GM21390 (cell line): ENCODE measurements around the gene ATP6V0D1.
A peak's percentile ranks its signal among the peaks of the same experiment; 100 is the strongest.
"Not testable (repeated sequence)": the region's sequence is repeated elsewhere in the genome, so short reads cannot be mapped to it uniquely, and the experiment has no call there.

Experiments
- ATAC-seq: cut with Tn5 transposase; IDR thresholded peaks from one replicate; pipeline ENCODE4 v1.9.1; 2021; ENCODE audit not compliant: unreplicated experiment

ATP6V0D1 gene

DNA sequence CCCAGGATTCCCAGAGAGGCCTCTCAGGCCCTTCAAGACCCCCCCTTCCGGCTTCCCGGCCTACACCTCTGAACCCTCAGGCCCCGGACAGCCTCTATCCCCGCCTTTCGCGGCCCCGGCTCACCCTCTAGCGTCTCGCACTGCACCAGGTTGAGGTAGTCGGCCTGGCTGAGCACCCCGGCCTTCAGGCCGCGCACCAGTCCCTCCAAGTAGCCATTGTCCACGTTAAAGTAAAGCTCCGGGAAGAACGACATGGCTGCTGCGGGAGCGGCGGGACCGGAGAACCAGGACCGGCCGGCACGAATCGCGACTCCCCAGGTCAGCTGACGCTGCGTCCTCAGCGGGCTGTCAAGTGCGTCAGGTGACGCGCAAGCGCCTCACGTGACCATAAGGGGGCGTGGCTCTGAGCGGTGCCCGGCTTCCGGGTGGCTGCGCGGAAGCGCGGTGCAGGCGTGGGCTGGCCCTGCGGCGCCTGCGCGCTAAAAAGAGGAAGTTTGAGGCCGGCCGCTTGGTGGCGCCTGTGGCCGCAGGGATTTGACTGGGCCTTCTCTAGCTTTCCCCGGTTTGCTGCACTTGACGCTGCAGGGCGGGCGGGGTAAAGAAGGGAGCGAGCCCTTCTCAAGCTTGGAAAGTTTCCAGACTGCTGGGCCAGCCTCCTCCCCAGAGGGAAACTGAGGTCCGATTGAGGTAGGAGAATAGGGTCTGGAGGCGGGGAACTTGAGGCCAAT lies at the start of gene ATP6V0D1:
Gene ATP6V0D1, minus strand, starts transcription at position 325 of the 728 bp plus-strand sequence. Its CDS starts 71 bp downstream, at position 254.
- peak; percentile 93 for ATAC-seq

- no peak for ATAC-seq
Observed at GRCh38 chr16:67530013-67530939, 49.3 kb upstream of the ATP6V0D1 start.

DNA sequence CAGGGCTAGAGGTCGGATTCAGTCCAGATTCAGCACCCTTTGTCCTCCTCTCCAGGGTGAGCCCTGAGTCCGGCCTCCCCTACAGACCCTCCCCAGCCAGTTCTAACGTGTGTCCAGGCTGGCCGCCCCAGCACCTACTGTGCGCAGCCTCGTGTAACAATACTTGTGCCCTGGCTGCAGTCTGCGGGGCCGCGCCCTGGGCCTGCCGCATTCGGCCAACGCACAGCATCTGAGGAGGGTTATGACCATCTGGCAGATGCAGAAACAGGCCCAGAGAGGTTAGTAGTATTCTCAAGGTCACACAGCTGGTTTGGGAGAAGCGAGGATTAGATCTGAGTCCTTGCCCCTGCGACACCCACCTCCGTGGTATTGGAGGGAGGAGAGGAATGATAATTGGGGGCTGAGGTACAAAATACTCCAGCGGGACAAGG lies 48.6 kb upstream of the ATP6V0D1 start:
- ATAC-seq: no peak

- no peak for ATAC-seq
Observed at GRCh38 chr16:67528870-67529581, 48.1 kb upstream of the ATP6V0D1 start.

GRCh38 chr16:67528222-67528869 lies 47.4 kb upstream of the ATP6V0D1 start, which contains the start of gene RIPOR1:
TSS of gene RIPOR1 (plus strand) at chr16:67528829. CDS start at chr16:67538447, 9,618 bp downstream.
- no peak for ATAC-seq

DNA sequence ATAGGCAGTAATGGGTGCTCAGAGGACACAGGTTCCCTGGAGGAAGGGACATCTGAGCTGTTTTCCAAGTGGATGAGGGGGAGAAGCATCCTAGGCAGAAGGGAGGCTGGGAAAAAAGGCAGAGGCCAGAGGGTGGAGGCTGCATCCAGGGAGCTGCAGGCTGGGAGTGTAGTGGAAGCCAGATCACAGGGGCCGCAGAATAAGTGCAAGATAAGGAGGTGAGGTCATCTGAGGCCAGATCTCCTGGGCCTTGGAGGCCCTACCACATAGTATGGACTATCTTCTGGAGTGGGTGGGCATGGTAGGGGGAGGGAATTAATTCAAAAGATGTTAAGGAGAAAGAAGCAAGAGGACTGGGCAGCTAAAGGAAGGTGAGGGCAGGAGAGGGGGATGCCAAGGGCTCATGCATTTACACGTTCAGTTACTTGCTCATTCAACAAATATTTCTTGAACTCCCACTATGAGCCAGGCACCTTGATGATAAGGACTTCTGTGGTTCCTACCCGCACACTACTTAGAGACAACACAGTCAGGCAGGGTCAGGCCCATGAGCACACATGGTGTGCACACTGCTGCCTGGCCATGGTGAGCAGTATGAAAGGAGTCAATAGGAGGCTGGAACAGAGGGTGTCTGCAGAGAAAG lies 45.3 kb upstream of the ATP6V0D1 start:
- ATAC-seq: no peak

- ATAC-seq: no peak
Observed at GRCh38 chr16:67525176-67525860, 44.4 kb upstream of the ATP6V0D1 start.

DNA sequence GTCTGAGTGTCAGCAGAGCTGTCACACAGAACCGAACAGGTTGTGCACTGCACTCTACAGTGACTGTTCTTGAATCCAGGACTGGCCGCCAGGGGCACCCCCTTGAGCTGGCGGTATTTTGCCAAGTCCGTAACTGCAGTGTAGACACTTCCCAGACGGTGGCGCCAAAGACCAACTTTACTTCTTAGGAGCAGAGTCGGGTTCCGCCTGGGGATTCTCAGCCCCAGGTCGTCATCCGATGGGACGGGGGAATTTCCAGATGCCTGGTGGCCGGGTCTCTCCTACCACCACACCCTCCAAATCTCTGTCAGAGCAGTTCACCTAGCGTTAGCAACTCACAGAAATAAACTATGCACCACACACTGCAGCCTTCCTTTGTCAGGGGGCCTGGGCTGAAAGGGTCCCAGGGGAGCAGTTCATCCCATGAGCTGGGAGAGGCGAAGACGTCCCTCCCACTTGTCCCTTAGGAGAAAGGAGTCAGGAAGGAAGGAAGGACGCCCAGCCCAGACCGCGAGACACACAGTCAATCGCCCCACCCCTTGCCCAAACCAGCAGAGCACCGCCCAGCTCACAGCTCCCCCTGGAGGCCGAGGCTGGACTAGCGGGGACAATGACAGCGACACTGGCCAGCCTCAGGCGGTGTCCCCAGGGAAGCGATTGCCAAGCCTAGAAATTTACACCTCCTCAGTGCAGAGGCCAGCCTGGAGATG lies 40.3 kb upstream of the ATP6V0D1 start:
- peak; percentile 59 for ATAC-seq

GRCh38 chr16:67519242-67519641 lies 38.3 kb upstream of the ATP6V0D1 start:
- no peak for ATAC-seq

GRCh38 chr16:67518676-67519075 lies 37.7 kb upstream of the ATP6V0D1 start:
- no peak for ATAC-seq

- peak; percentile 41 for ATAC-seq
Observed at GRCh38 chr16:67517661-67518423, 36.9 kb upstream of the ATP6V0D1 start.

DNA sequence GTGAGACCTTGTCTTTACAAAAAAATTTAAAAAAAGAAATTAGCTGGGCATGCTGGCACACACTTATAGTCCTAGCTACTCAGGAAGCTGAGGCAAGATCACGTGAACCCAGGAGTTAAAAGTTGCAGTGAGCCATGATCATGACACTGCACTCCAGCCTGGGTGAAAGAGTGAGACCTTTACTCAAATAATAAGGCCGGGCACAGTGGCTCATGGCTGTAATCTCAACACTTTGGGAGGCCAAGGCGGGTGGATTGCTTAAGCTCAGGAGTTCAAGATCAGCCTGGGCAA lies 36.1 kb upstream of the ATP6V0D1 start:
- no peak for ATAC-seq

DNA sequence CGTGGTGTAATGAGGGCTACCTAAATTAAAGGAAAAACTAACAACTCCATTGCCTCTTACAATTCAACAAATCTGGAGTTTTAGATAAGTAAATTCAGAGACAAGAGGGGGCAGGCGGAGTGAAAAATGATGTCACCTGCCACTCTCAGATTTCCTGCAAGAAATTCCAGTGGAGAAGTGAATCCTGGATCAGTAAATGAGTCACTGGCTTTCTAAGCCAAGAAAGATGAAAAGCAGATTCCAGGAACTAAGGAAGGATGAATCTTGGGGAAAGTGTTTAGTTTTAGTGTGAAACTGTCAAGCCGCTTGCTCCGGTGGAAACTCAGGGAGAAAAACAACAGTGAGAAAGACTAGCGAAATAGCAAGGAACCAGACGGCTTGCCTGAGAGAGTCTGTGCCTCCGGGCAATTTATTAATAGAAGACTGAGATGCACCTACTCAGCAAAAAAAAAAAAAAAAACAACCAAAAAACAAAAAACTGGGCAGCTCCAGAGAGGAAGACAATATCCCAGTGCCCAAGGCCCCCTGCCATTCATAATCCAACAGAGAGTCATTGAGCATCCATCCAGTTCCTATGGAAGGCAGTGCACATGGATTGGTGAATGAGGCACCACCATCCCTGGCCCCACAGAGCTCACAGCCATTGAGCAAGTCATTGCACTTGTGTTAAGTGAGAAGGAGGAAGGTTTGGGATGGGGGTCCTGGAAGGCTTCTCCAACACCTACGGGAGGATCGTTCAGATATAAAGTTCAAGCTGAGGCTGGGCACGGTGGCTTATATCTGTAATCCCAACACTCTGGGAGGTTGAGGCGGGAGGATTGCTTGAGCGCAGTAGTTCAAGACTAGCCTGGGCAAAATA lies 35.6 kb upstream of the ATP6V0D1 start:
- no peak for ATAC-seq

DNA sequence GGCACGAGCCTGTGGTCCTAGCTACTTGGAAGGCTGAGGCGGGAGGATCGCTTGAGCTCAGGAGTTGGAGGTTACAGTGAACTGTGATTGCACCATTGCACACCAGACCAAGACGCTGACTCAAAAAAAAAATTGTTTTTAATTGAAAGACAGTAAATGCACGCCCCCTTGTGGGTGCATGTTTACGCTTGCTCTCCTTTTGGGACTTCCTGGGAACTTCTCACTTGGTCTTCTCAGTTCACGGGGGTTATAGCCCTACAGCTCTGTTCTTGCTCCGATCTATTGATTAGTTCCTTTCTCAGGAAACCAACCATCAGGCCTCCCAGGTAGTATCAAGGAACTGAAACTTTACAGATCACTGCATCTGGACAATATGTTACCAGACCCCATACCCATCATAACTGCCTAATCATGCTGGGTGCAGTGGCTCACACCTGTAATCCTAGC lies 33.4 kb upstream of the ATP6V0D1 start:
- peak; percentile 53 for ATAC-seq

- not testable (repeated sequence) for ATAC-seq
Observed at GRCh38 chr16:67513892-67514291, 32.9 kb upstream of the ATP6V0D1 start.

DNA sequence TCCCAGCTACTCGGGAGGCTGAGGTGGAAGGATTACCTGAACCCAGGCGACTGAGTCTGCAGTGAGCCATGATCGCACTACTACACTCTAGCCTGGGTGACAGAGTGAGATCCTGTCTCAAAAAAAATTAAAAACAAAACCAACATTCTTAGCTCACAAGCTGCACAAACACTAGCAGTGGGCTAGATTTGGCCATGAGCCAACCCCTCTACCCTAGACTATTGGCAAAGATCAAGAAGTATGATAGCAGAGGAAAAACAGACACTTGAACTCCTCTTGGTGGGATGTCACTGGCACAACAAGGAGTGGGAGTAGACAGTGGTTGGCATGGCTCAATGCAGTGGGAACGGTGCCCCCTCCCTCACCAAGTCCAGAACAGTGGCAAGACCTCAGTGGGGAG lies 28.1 kb upstream of the ATP6V0D1 start:
- no peak for ATAC-seq

- ATAC-seq: no peak
Observed at GRCh38 chr16:67506468-67506867, 25.5 kb upstream of the ATP6V0D1 start.
